Subcutaneous adipose tissue (tissue), 4 donors: ENCODE results near the gene TMPRSS2. TPM values are rescaled to one million over a fixed set of nuclear protein-coding genes. Genes with fewer than 3 reads are reported as not detected.

Source experiments
- CTCF ChIP-seq: fragments of 450-650 bp; IDR thresholded peaks from one replicate; pipeline ENCODE4 v1.5.1; 2016; ENCODE audit warnings: low read depth, mild to moderate bottlenecking, control low read depth, antibody characterized with exemption, moderate library complexity
- total RNA-seq, 4 donors: library from RNA; depleted of rRNA; stranded (reverse); fragments of >200 nt; gene quantifications; one replicate each; pipeline ENCODE4 v1.1.0, GENCODE V29; 2016

The TMPRSS2 gene
- total RNA-seq, 4 donors from 2014 or later: 0.19 to 1.5 TPM; not detected in 2

GRCh38 chr21:41475714-41476420 is 32.1 kb downstream of the TMPRSS2 start:
- no peak for TF ChIP-seq CTCF

GRCh38 chr21:41472753-41473548 is 35.0 kb downstream of the TMPRSS2 start:
- no peak for TF ChIP-seq CTCF

- TF ChIP-seq CTCF: no peak
Measured at GRCh38 chr21:41470054-41470453, 37.9 kb downstream of the TMPRSS2 start.

GRCh38 chr21:41466024-41466820 is 41.7 kb downstream of the TMPRSS2 start:
- no peak for TF ChIP-seq CTCF

GRCh38 chr21:41465176-41465781 is 42.7 kb downstream of the TMPRSS2 start:
- TF ChIP-seq CTCF: no peak

- no peak for TF ChIP-seq CTCF
Measured at GRCh38 chr21:41460578-41461527, 47.1 kb downstream of the TMPRSS2 start.
